HepG2 (cell line): Measurements from ENCODE around the gene SAP25. TPM values are rescaled to one million over a fixed set of nuclear protein-coding genes. Genes with fewer than 3 reads are reported as not detected.

Experiments
- EHMT2 ChIP-seq: fragments of 200-600 bp; sonication (generic); IDR thresholded peaks from 2 replicates; pipeline ENCODE4 v1.7.0; 2017; ENCODE audit warnings: antibody characterized with exemption, low read depth, low read length, borderline replicate concordance
- GMEB1 ChIP-seq: sonication (generic); formaldehyde crosslinking; IDR thresholded peaks from 2 replicates; pipeline ENCODE4 v1.5.1; 2020; ENCODE audit warnings: missing genetic modification reagents, mild to moderate bottlenecking, borderline replicate concordance
- KLF6 ChIP-seq: IDR thresholded peaks from 2 replicates; pipeline ENCODE4 v1.8.0; 2016; ENCODE audit warnings: missing biosample characterization, missing genetic modification reagents
- MNT ChIP-seq: fragments of 450-650 bp; IDR thresholded peaks from 2 replicates; pipeline ENCODE4 v1.6.1; 2016
- MXD1 ChIP-seq: sonication (generic); formaldehyde crosslinking; IDR thresholded peaks from 2 replicates; pipeline ENCODE4 v1.4.0; 2020; ENCODE audit warnings: mild to moderate bottlenecking, missing genetic modification reagents
- NR2C2 ChIP-seq: sonication (generic); formaldehyde crosslinking; IDR thresholded peaks from 2 replicates; pipeline ENCODE4 v1.4.0; 2020; ENCODE audit warnings: missing genetic modification reagents, mild to moderate bottlenecking, moderate library complexity, borderline replicate concordance
- RAD21 ChIP-seq: fragments of 450-650 bp; formaldehyde crosslinking; IDR thresholded peaks from 2 replicates; pipeline ENCODE4 v1.5.0; 2020; ENCODE audit warnings: mild to moderate bottlenecking
- RBFOX2 ChIP-seq: fragments of 200-400 bp; formaldehyde crosslinking; IDR thresholded peaks from 2 replicates; pipeline ENCODE4 v1.6.1; 2017; ENCODE audit warnings: low read depth, mild to moderate bottlenecking, low read length
- YY1 ChIP-seq: IDR thresholded peaks from 2 replicates; pipeline ENCODE4 v1.6.1; 2011; ENCODE audit warnings: low read length, low read depth, moderate library complexity, mild to moderate bottlenecking; ENCODE audit not compliant: insufficient read depth, insufficient replicate concordance
- ZBTB21 ChIP-seq: sonication (generic); formaldehyde crosslinking; IDR thresholded peaks from 2 replicates; pipeline ENCODE4 v1.4.0; 2020; ENCODE audit warnings: missing genetic modification reagents
- ZFP37 ChIP-seq: sonication (generic); formaldehyde crosslinking; IDR thresholded peaks from 2 replicates; pipeline ENCODE4 v1.4.0; 2020; ENCODE audit warnings: missing genetic modification reagents, borderline replicate concordance
- ZNF24 ChIP-seq: fragments of 450-650 bp; IDR thresholded peaks from 2 replicates; pipeline ENCODE4 v1.6.1; 2017; ENCODE audit warnings: antibody characterized with exemption, mild to moderate bottlenecking
- ZNF574 ChIP-seq: sonication (generic); formaldehyde crosslinking; IDR thresholded peaks from 2 replicates; pipeline ENCODE4 v1.4.0; 2020; ENCODE audit warnings: missing genetic modification reagents
- ZNF646 ChIP-seq: sonication (generic); formaldehyde crosslinking; IDR thresholded peaks from 2 replicates; pipeline ENCODE4 v1.9.0; 2021; ENCODE audit warnings: mild to moderate bottlenecking, missing genetic modification reagents
- ZNF792 ChIP-seq: IDR thresholded peaks from 2 replicates; pipeline ENCODE4 v1.6.1; 2016
- polyA plus RNA-seq, 8 experiments: library from polyadenylated mRNA; depleted of rRNA in 3 of 8; stranded (reverse) in 7 of 8; unstranded in 1 of 8; fragments of >200 nt; fragmentation: Illumina TruSeq in 4 of 8; extraction: Trizol in 4 of 8; gene quantifications; 2 replicates each; pipeline versions ENCODE4 v1.2.1 to v1.2.3, GENCODE V29; 2011 to 2016; ENCODE audit warnings: low read depth in 4 of 8, missing spikeins in 1 of 8, mixed read lengths in 1 of 8; ENCODE audit not compliant: insufficient read depth in 1 of 8
- total RNA-seq, 5 experiments: library from RNA; depleted of rRNA; stranded (reverse); fragments of >200 nt; fragmentation: Illumina TruSeq; extraction: Trizol; gene quantifications; 2 replicates each; pipeline ENCODE4 v1.2.3, GENCODE V29; 2016; ENCODE audit warnings: low read depth in 1 of 5

Gene SAP25
- total and polyA plus RNA-seq, 2 of the 13 experiments (the other 11 are each of a cell fraction or from before 2014, with no cell fraction given) = 0.15 to 0.20 TPM

GRCh38 chr7:100586266-100587025, 12.7 kb upstream of the SAP25 start, which contains the start of gene FBXO24 (continued):
- TF ChIP-seq ZNF646 (CRISPR knock-in tag) = no peak
- TF ChIP-seq YY1 = no peak
- no peak for TF ChIP-seq KLF6 (CRISPR knock-in tag)
- TF ChIP-seq MNT = peak; percentile 29; the same call in 1 of the 2 replicates
- no peak for TF ChIP-seq EHMT2
- TF ChIP-seq MXD1 (CRISPR knock-in tag) = no peak
- no peak for TF ChIP-seq ZNF24
- no peak for TF ChIP-seq RAD21 (CRISPR knock-in tag)
- TF ChIP-seq ZBTB21 (CRISPR knock-in tag) = no peak
- 0 out of 2 replicates have a peak, but pooled peaks have one; percentile 7 for TF ChIP-seq NR2C2 (CRISPR knock-in tag)
- TF ChIP-seq RBFOX2 = peak; percentile 47
- peak; percentile 6; the same call in 1 of the 2 replicates for TF ChIP-seq ZNF792
- TF ChIP-seq ZNF574 = peak; percentile 9; the same call in 1 of the 2 replicates
- peak; percentile 67; the same call in 1 of the 2 replicates for TF ChIP-seq GMEB1
- no peak for TF ChIP-seq ZFP37 (CRISPR knock-in tag)
